ENCODE data around the gene CCDC127. TPM values are rescaled to one million over a fixed set of nuclear protein-coding genes. Genes with fewer than 3 reads are reported as not detected.

The CCDC127 gene
- total RNA-seq, 1 donor from 2014 or later = 4.8 TPM

- no peak for DNase-seq
Observed at GRCh38 chr5:157126-157715, 60.7 kb downstream of the CCDC127 start.

- no peak for DNase-seq
Observed at GRCh38 chr5:156411-157072, 61.4 kb downstream of the CCDC127 start.

- no peak for DNase-seq
Observed at GRCh38 chr5:155651-156410, 62.1 kb downstream of the CCDC127 start.

- no peak for DNase-seq
Observed at GRCh38 chr5:154826-155225, 63.1 kb downstream of the CCDC127 start.

- no peak for DNase-seq
Observed at GRCh38 chr5:154236-154635, 63.7 kb downstream of the CCDC127 start.

GRCh38 chr5:153256-153655 is 64.7 kb downstream of the CCDC127 start:
- no peak for DNase-seq

- no peak for DNase-seq
Observed at GRCh38 chr5:152077-152476, 65.9 kb downstream of the CCDC127 start.

- DNase-seq = no peak
Observed at GRCh38 chr5:150746-151145, 67.2 kb downstream of the CCDC127 start.

- DNase-seq = no peak
Observed at GRCh38 chr5:149745-150485, 68.0 kb downstream of the CCDC127 start.

GRCh38 chr5:147751-148150 is 70.2 kb downstream of the CCDC127 start:
- no peak for DNase-seq

Other genes with a start within 250 kb of the CCDC127 start
- 6.0 TPM for gene PLEKHG4B, start 126.0 kb downstream of the CCDC127 start, total RNA-seq
- gene LRRC14B, start 26.7 kb downstream of the CCDC127 start, total RNA-seq = 0.79 TPM
- gene SDHA, start 167 bp upstream of the CCDC127 start, total RNA-seq = 68.4 TPM
- 68.9 TPM for gene PDCD6, start 53.5 kb upstream of the CCDC127 start, total RNA-seq
- gene AHRR, start 103.6 kb upstream of the CCDC127 start, total RNA-seq = 11.9 TPM
- 32.8 TPM for gene EXOC3, start 225.0 kb upstream of the CCDC127 start, total RNA-seq

Data from skin of body (tissue), 2 donors.